NCI-H1105 treated with DMSO at 0.1 percent for 48 hours (cell line): Measurements from ENCODE around the gene MYO1D.

Experiments
- DNase-seq: peaks from one replicate; lab custom pipeline; 2025; lab: John Stamatoyannopoulos, UW

The MYO1D gene

DNA sequence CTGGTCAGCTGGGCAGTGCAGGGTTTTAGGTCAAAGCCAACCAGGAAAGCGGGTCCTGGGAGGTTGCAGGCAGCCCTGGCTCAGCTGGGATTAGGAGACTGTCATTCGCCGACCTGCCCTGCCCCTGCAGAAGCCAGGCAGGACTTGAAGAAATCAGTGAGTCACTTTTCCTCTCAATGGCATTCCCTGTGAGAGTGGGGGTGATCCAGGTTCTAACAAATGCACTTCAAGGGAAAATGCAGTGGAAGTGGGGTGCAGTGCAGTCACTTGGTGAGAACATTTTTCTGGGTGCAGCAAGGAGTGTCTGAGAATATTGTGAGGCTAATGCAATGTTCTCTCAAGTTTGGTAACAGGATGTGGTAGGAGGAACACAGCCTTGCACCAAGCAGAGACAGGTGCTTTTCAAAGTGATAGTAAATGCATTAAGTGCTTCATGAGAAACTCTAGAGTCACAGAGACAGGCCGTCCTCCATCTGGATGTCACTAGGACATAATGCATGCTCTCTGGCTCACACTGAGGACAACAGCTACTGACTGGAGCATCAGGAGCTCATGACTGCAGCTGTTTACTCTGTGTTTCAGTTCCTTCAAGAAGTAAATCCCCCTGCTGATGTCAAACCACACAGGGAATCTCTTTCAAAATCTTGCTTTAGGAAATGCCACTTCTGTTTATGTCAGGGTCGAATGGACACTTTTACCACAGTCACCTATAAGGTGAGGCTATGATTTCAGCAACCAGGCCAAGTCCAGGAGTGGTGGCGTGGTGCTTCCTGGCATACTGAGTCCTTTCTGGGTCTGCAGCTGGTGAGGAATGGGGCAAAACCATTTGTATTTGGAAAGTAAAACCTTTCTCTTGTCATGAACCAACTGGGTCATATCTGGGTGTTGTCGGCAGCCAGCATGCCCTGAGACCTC is 373.4 kb downstream of the MYO1D start:
- no peak for DNase-seq

DNA sequence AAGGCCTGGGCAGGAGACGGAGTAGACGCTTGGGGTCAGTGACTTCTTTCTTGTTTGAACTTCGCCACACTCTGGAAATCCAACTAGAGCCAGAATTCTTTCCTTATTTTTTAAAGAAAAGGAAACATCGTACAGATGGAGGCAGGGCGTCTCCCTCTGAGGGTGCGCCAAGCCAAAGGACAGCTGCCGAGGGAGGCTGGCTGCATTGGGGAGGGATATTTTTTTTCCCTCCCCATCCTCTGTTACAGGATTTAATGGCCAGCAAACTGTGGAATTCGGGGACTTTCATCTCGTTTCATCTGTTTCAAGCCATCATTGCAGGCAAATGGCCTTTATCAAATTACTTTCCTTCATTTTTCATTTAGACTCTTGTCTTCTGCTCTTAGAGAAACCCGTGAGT is 374.2 kb downstream of the MYO1D start:
- DNase-seq = no peak

DNA sequence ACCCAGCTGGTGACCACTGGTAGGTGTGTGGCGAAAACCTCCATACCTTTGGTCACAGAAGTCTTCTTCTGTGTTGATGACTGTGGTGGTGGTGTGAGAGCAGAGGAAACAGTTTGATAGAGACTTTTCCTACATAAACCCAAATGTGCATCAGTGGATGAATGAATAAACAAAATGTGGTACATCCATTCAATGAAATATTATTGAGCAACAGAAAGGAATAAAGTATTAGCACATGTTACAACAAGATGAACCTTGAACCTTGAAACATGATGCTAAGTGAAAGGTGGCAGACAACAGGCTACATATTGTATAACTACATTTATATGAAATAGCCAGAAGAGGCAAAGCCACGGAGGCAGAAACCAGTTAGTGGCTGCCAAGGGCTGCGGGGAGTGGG is 374.9 kb downstream of the MYO1D start:
- DNase-seq = no peak

DNA sequence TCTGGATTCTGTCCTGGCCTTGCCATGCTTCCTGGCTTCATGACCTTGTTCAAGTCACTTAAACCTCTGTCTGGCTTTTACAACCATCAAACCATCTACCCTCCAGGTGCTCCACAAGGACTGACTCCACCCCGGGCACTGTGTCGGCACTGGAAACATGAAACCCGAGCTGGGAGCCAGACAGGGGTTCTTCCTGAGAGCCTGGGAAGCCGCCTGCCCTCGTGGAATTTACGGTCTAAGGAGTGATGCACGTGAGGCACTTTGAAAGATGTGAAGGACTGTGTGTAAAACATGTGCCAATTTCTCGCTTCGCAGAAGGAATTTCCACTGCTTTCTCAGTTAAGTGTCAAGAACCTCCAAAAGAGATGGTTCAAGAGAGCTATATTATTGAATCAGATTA is 378.5 kb downstream of the MYO1D start:
- DNase-seq = no peak

DNA sequence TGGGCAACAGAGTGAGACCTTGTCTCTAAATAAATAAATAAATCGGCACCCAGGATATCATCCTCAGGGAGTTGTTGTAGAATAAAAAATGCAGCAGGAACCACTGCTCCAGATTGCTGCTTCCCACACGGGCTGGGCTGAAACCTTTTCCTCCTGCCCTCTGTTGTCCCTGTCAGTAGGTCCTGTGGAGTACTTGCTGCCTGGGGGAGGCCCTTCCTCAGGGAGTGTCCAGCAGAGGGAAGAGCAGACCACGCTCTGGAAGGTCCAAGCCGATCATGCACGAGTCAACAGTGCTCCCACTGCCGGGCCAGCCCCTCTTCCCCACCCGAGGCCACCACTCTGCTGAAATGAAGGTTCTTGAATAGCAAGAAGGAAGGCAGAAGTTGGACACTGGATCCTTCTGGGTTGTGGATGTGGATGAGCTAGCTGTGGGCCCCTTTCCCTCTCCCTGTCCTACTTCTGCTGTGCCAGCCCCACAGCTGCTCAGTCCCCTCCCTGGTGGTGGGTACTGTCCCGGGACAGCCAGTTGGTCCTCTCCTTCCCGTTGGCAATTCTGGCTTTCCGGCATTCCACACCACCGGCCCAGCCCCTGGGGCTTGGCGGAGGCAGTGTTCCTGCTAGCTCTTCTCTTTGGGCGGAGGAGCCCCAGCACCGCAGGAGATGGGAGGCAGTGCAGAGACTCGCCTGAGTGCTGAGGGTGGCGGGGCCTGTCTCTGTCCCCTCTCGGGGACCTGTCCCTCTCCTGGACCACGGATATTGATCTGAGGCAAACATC is 379.3 kb downstream of the MYO1D start:
- no peak for DNase-seq

DNA sequence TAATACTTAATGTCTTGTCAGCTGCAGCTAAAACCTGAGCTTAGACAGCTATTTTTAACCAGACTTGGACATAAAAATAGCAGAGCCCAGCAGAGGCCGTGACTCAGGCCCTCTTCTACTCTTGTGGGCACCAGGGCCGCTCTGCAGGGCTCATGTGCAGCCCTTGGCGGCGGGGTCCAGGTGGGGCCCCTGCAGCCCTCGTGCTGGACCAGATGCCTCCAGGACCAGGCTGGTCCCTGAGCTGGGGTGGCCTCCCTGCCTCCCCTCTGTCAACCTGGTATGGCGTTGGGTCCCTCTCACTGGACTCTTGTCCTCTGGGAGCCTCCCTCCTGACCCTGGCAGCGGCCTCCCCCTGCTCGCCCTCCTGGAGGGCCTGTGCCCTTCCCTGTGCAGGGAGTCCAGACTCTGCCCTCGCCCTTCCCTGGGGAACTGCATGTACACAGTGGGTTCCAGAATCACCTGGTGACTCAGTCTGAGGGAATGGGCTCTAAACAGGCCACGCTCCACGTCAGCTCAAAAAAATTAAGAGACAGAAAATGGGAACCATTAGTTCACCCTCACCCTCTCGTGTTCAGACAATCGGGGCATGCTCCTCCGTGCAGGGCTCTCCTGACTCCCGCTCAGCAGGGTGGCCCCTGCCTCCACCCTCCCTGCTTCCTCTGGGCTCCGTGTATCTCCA is 380.4 kb downstream of the MYO1D start:
- no peak for DNase-seq

DNA sequence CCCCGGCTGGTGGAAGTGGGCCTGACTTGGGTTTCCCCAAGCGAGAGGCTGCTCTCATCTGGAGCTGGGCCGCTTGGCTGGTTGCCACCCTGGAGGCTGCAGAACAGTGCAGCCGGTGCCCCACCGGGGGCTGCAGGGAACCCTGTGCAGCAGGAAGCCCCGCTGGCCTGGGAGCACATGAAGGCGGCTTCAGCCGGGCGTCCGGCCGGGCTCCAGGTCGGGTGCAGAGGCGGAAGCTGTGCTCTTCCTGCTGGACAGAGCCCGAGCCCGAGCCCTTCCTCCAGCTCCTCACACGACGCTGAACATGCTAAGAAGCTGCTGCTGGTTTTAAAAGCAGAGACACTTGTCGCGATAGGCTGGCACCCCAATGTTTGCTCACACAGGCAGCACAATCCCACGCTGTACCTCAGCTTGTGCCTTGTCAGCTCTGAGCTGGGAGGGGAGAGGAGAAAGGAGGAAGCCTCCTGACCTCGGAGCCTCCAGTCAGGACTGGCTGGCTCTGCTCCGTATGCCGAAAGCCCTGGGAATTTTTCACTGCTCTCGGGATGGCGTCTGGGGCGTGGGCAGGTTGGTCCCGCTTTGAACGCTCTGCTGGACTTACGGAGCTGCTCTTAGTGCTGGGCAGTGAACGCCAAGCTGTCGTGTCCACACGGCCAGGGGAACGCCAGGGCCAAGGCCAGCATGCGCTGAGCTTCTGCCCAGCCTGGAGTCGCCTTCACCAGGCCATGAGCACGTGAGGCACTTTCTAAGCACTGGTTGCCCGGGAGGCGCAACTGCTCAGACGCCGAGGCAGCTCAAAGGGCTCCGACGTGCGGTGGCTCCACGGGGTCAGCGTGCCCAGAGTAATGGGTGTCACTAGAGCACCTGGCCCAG is 381.3 kb downstream of the MYO1D start:
- DNase-seq = no peak

DNA sequence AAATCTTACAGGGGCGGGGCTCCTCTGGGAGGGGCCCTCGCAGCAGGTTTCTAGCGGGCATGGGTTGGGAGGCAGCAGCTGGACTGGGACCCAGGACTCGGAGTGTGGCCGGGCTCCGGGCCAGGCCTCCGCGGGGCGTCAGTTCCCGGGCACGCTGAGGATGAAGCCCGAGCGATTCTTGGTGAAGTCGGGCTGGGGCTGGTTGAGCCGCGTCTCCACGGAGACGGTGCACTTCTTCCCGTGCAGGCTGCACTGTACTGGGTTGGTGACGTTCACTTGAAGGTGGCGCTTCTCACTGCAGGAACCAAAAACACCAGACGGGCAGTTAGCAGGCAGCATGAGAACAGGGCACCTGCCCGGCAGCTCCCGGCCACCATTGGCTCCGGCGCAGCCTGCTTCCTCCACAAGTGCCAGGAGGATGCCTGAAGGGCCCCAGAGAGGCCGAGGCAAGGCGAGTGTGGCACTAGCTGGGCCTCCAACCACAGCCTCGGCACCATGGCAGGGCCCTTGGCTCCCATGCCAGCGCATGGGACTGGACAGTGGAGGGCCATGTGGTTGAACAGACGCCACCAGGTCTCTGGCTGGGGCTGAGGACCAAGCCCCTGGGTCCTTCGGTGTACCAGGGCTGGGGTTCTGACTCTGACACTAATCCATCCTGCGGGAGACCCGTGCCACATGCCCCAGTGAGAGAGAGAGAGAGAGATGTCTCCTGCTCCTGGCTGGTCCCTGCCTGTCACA is 382.1 kb downstream of the MYO1D start:
- peak; percentile 69 for DNase-seq

DNA sequence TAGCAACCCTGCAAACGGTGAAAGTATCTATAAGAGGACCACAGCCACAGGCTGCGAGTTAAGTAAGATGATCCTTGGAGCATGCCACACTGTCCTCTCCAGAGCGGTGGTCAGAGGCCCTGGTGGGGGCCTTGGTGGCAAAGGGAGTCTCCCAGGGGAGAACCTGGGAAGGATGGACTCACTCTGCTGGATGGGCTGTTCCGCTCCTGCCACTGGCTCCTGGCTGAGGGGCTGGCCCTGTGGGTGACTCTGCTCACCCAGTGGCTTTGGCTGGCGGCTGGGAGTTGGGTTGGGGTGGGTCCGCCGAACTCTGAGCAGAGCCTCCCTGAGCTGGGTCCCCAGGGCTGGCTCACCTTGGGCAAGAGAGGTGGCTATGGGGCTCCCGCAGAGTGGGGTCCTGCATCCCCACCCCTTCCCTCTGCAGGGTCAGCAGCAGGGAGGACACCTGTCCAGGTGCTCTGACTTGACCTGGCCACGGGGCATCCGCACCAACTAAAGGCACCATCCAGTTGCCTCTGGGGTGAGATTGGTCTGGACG is 382.9 kb downstream of the MYO1D start:
- DNase-seq = no peak

DNA sequence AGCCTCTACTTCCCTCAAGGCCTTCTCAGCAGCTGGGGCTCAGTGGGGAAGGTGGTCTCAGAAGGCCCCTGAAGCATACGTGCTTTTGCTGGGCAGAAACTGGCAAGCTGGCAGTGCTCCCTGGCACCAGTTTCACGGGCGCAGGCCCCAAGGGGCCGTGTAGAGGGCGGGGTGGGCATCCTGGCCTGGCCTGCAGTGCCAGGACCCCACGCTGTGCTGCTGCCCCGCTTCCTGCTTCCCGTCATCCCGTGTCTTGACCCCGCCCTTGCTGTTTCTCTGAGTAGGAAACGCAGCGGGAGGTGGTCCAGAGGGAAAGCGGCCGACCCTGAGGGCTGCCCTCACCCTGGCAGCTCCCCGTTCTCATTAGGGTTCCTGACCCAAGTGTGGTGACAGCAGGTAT is 383.4 kb downstream of the MYO1D start:
- DNase-seq = no peak

DNA sequence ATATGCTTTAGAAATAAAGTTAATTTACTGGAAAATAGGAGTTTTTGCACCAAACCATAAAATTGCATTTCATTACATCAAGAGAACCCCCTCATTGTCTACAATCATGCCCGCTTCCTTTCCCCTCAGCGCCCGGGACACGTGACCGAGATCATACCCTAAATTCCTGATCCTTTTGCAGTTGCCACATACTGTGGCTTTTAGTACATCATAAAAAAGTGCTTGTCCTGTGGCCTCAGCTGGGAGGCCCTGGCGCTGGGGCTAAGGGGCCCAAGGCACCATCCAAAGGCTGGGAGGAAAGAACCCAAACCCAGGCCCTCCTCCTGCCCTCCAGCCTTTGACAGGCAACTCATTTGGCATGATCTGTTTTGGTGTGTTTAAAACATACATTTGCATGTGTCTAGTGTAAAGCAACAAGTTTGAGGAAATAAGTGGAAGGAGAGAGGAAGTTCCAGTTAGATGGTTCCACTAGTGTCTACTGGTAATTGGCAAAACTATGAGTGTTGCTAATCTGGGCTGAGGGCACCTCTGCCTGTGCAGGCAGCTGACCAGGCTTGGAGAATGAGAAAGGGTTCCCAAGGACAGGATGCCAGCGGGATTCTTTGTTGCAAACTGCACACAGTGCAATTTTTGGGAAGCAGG is 384.2 kb downstream of the MYO1D start:
- no peak for DNase-seq

DNA sequence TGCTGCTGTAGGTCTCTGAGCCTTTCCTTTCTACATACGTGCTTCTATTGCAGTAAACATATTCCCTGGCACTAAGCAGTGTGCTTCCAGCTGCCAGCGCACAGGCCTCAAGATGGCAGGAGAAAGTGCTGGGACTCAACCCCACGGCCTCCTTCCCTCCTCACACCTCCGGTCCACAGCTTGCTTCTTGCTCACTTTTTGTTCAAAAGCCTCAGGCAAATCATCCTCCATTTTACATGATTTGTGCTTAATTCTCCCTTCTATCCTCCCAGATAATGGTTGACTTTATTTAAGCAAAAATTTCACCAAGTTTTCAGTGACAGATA is 384.7 kb downstream of the MYO1D start:
- DNase-seq = no peak

DNA sequence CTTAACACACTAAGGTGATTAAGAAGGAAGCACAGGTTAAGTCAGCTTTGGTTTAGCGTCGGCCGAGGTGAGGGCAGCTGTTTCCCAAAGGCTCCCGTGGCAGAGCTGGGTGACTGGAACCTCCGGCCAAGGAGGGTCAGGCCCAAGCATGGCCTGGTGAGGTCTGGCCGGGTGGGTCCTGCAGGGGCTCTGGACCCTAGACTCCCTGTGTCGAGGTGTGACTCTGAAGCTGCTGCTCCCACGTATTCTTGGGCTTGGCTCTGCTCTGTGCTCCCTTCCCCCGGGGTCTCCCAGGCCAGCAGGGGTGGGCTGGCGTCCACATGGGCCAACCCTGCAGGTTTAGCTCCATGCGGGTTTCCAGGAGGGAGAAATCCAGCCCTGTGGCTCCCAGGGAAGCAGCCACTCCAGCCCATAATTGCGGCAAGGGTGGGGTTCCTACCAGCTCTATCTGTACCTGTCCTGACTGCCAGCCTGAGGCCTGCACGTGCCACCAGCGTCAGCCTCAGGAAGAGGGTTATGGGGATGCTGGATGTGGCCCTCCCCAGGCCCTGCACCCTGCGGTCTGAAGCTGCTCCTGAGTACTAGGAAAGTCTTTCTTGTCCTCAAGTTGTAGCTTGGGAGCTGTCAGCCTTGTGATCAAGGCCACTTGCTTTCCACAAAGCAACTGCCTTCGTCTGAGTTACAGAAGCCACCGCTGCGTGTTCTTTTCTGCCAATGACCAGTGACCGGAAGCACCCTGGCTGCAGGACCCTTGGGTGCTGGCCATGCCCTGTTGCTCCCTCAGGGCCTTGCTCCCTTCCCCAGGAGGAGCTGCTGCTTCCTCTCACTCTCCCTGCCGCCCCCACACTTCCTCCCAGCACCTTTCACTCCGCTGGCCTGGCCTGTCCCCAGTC is 385.3 kb downstream of the MYO1D start:
- no peak for DNase-seq

DNA sequence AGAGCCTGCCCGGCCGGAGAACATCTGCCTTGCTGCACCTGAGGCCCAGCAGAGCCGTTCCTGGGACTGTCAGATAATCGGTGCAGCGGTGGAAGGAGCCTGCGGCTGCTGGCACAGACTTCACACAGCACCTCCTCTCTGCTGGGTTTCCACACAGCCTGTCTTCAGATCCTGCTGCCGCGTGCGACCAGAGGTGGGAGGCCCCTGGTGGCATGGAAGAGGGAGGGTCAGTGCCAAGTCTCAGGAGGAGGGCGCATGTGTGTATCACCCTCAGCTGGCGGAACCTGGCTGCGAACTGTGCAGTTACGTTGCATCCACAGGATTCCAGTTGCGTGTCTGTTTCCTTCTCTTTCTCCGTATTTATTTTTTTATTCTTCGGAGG is 386.8 kb downstream of the MYO1D start:
- no peak for DNase-seq

DNA sequence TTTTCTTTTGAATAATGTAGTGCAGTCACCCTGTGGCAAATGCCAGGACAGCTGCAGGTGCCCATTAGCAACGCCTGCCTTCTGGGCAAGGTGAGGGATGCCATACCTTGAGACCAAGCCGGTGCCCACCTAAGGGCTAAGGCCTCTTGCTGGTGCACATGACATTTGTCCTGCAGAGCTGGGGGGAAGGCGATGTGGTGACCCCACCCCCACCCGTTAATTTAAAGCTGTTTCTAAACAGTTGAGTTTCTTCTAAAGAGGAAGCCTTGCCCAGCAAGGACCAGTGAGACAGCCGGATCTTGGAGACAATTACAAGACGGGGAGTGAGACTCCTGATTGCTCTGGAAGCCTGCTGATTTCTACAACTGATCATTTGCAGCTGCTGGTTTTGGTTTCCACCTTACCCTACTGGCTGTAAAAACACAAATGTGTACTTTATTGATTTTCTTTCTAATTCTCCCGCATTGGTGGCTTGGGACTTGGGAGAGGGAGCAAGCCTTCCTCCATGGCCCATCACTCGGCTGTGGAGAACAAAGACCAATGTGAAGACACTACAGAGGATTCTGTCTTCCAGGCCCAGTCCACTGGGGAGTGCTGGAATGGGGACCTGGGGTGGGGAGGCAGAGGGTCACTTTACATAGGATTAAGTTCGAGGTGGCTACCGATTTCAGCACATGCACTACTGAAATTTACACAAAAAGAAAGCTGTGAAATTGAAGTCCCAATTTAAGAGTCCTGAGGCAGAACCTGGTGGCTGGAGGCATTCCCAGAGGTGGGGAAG is 387.4 kb downstream of the MYO1D start:
- DNase-seq = no peak

DNA sequence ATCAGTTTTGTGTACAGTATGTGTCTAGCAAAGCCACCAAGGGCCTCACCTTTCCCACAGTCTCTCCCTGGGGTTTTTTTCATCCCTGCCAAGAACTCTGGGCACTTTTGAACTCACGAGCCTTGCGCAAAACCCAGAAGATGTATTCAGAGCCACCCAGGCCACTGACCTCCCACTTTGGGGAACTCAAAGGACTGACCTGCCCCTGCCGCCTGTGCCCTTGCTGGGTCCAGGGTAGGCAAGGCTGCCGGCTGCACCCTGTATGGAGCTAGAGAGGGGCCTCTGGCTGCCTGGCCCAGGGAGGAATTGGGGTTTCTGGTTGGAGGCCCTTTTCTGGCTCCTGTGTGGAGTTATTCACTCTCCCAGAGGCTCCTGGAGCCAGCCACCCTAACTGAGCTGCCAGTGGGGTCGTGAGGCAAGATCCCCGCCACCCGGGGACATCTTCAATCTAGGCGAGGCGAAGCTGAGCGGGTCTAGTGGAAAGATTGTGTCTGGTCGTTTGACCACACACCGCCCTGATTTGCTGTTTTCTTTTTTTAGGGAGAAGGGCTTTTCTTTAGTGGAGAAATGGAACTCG is 388.2 kb downstream of the MYO1D start:
- no peak for DNase-seq

DNA sequence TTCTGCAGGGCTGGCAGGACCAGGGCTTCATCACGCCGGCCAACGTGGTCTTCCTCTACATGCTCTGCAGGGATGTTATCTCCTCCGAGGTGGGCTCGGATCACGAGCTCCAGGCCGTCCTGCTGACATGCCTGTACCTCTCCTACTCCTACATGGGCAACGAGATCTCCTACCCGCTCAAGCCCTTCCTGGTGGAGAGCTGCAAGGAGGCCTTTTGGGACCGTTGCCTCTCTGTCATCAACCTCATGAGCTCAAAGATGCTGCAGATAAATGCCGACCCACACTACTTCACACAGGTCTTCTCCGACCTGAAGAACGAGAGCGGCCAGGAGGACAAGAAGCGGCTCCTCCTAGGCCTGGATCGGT is 388.8 kb downstream of the MYO1D start:
- no peak for DNase-seq

DNA sequence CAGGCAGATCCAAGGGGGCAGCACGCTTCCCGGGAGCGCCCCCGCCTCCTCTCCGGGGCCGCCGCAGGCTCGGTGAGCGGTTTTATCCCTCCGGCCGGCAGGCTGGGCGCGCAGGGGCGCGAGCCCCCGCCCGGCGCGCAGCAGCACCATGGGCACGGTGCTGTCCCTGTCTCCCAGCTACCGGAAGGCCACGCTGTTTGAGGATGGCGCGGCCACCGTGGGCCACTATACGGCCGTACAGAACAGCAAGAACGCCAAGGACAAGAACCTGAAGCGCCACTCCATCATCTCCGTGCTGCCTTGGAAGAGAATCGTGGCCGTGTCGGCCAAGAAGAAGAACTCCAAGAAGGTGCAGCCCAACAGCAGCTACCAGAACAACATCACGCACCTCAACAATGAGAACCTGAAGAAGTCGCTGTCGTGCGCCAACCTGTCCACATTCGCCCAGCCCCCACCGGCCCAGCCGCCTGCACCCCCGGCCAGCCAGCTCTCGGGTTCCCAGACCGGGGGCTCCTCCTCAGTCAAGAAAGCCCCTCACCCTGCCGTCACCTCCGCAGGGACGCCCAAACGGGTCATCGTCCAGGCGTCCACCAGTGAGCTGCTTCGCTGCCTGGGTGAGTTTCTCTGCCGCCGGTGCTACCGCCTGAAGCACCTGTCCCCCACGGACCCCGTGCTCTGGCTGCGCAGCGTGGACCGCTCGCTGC is 389.3 kb downstream of the MYO1D start:
- DNase-seq = no peak
